SIG-M5 treated with dmso at 0.1 percent for 504 hours (cell line): ENCODE measurements around the gene KCNJ18.
"Not testable (repeated sequence)": the region's sequence is repeated elsewhere in the genome, so short reads cannot be mapped to it uniquely, and the experiment has no call there.

ENCODE experiments used
- DNase-seq: peaks from one replicate; lab custom pipeline; 2025; ENCODE audit not compliant: unreplicated experiment; lab: John Stamatoyannopoulos, UW

KCNJ18 gene

DNA sequence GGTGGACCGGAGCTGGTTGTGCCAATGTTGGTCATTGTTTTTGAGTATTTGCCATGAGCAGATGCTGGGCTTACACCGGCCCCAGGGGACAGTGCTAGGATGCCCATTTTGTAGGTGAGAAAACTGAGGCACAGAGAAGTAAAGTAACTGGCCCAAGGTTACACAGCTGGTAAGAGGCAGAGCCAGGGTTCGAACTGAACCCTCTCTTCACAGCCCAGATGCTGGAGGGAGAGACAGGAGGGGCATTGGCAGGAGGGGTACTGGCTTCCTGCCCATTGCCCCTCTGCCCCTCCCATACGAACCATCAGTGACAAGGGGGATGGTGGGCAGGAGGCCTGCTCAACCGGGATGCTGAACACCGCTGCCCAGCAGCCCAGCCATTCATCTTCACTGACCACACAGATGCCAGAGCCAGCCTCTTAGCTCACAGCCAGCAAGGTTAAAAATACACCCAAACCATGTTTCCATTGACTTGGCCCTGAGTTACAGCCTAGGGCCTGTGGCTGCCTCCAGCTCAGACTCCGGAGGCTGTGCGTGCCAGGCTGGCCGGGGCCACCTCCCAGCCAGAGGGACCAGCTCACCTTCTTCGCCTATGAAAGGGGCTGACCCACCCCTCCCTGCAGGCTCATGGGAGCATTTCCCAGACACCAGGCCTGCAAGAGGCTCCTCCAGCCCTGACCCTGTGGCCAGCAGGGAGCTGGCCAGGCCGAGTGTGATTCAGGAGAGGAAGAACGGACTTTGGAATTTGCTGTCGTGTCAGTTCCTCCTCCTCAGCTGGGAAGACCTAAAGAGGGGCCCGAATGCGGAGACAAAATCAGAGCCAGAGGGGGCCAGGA is 57.6 kb downstream of the KCNJ18 start:
- DNase-seq: not testable (repeated sequence)

DNA sequence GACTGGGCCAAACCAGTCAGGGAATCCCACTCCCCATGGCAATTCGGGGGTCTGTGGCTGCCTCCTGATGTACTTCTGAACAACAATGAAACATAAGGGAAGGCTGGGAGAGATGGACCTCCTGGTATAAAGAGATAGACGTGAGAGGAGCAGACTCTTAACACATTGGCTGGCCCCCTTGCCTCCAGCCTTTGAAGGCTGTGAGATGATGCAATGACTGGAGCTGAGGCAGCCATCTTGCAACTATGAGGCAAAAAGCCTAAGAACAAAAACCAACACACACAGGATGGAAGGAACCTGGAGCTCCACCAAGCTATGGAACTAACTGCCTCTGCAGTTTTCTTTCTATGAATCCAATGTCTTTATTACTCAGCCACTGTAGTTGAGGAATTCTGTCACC is 58.8 kb downstream of the KCNJ18 start:
- DNase-seq: not testable (repeated sequence)
